Neural cell (in vitro differentiated cells): ENCODE results near the gene TRPM2. TPM values are rescaled to one million over a fixed set of nuclear protein-coding genes. Genes with fewer than 3 reads are reported as not detected.

Experiments used
- H2AFZ ChIP-seq: fragments of 200-600, 300-800 bp; sonication (generic), shearing (Covaris generic); 2 replicates; pipeline ENCODE4 v1.6.0; 2014; ENCODE audit warnings: low read depth, mild to moderate bottlenecking, antibody characterized with exemption, low read length, moderate library complexity
- H3F3A ChIP-seq: fragments of 200-600 bp; shearing (Covaris generic); 2 replicates; pipeline ENCODE4 v1.6.1; 2016; ENCODE audit warnings: mild to moderate bottlenecking, moderate library complexity, mixed read lengths, antibody characterized with exemption, low read length; ENCODE audit not compliant: insufficient read depth, poor library complexity, severe bottlenecking
- H3K27ac ChIP-seq: fragments of 200-600, 300-800 bp; sonication (generic), shearing (Covaris generic); 2 replicates; pipeline ENCODE4 v1.5.1; 2014; ENCODE audit warnings: mild to moderate bottlenecking, low read length, moderate library complexity
- H3K27me3 ChIP-seq: fragments of 300-800, 200-600 bp; sonication (generic), shearing (Covaris generic); 2 replicates; pipeline ENCODE4 v1.6.0; 2014; ENCODE audit warnings: mild to moderate bottlenecking, low read depth, low read length, moderate library complexity; ENCODE audit not compliant: insufficient read depth
- H3K36me3 ChIP-seq: fragments of 300-800, 200-600 bp; sonication (generic), shearing (Covaris generic); 2 replicates; pipeline ENCODE4 v1.5.1; 2014; ENCODE audit warnings: mild to moderate bottlenecking, antibody characterized with exemption, low read length, moderate library complexity; ENCODE audit not compliant: insufficient read depth
- H3K4me2 ChIP-seq: fragments of 300-800, 200-600 bp; sonication (generic), shearing (Covaris generic); 2 replicates; pipeline ENCODE4 v1.6.0; 2014; ENCODE audit warnings: mild to moderate bottlenecking, low read length
- H3K4me3 ChIP-seq: fragments of 300-800, 200-600 bp; sonication (generic), shearing (Covaris generic); 2 replicates; pipeline ENCODE4 v1.5.1; 2014; ENCODE audit warnings: mild to moderate bottlenecking, low read length, moderate library complexity
- H3K79me2 ChIP-seq: fragments of 200-600 bp; shearing (Covaris generic); replicated peaks from 2 replicates; pipeline ENCODE4 v1.6.0; 2014; ENCODE audit warnings: mild to moderate bottlenecking, low read length, moderate library complexity; ENCODE audit not compliant: insufficient read depth
- H3K9ac ChIP-seq: fragments of 300-800, 200-600 bp; sonication (generic), shearing (Covaris generic); 2 replicates; pipeline ENCODE4 v1.6.1; 2016; ENCODE audit warnings: mild to moderate bottlenecking, low read length, mixed read lengths
- H3K9me2 ChIP-seq: fragments of 200-600 bp; shearing (Covaris generic); 2 replicates; pipeline ENCODE4 v1.6.1; 2016; ENCODE audit warnings: mild to moderate bottlenecking, low read length, mixed read lengths; ENCODE audit not compliant: insufficient read depth
- H3K9me3 ChIP-seq: fragments of 200-600, 300-800 bp; sonication (generic), shearing (Covaris generic); 2 replicates; pipeline ENCODE4 v1.6.1; 2016; ENCODE audit warnings: mild to moderate bottlenecking, mixed run types, low read length, moderate library complexity, mixed read lengths
- H4K20me1 ChIP-seq: fragments of 200-600 bp; shearing (Covaris generic); 2 replicates; pipeline ENCODE4 v1.6.1; 2016; ENCODE audit warnings: mild to moderate bottlenecking, mixed run types; ENCODE audit not compliant: insufficient read depth
- EP300 ChIP-seq: fragments of 450-650 bp; conservative IDR thresholded peaks from 2 replicates; pipeline ENCODE4 v1.6.1; 2014; ENCODE audit warnings: antibody characterized with exemption, mild to moderate bottlenecking, moderate library complexity; ENCODE audit not compliant: poor library complexity, severe bottlenecking
- EZH2 ChIP-seq: fragments of 200-600, 300-800 bp; shearing (Covaris generic), sonication (generic); IDR thresholded peaks from 2 replicates; pipeline ENCODE4 v1.6.1; 2014; ENCODE audit warnings: antibody characterized with exemption, low read length, borderline replicate concordance, mild to moderate bottlenecking; ENCODE audit not compliant: insufficient read depth, poor library complexity, severe bottlenecking
- MXI1 ChIP-seq: fragments of 450-650 bp; conservative IDR thresholded peaks from 2 replicates; pipeline ENCODE4 v1.6.1; 2014; ENCODE audit warnings: antibody characterized with exemption, mild to moderate bottlenecking; ENCODE audit not compliant: poor library complexity, severe bottlenecking
- POLR2AphosphoS5 ChIP-seq: IDR thresholded peaks from 2 replicates; pipeline ENCODE4 v1.6.1; 2012
- RAD21 ChIP-seq: fragments of 450-650 bp; conservative IDR thresholded peaks from 2 replicates; pipeline ENCODE4 v1.6.1; 2014; ENCODE audit warnings: antibody characterized with exemption, mild to moderate bottlenecking, moderate library complexity
- SMC3 ChIP-seq: fragments of 450-650 bp; conservative IDR thresholded peaks from 2 replicates; pipeline ENCODE4 v1.6.1; 2014; ENCODE audit warnings: antibody characterized with exemption, mild to moderate bottlenecking, moderate library complexity; ENCODE audit not compliant: poor library complexity
- TAF1 ChIP-seq: IDR thresholded peaks from 2 replicates; pipeline ENCODE4 v1.6.1; 2012; ENCODE audit warnings: low read depth
- polyA plus RNA-seq: library from polyadenylated mRNA; depleted of rRNA; stranded (reverse); fragments of >200 nt; gene quantifications from 2 replicates; pipeline ENCODE4 v1.2.3, GENCODE V29; 2014
- TF ChIP-seq, protein P1 (sequence below): IDR thresholded peaks from 2 replicates; pipeline ENCODE4 v1.6.1; 2012; ENCODE audit warnings: borderline replicate concordance
- TF ChIP-seq, protein P2 (sequence below): fragments of 450-650 bp; IDR thresholded peaks from 2 replicates; pipeline ENCODE4 v1.5.1; 2014; ENCODE audit warnings: antibody characterized with exemption, mild to moderate bottlenecking, moderate library complexity; ENCODE audit not compliant: poor library complexity, severe bottlenecking

The TRPM2 gene
- polyA plus RNA-seq, 1 donor from 2014 or later: 0.14 TPM

DNA sequence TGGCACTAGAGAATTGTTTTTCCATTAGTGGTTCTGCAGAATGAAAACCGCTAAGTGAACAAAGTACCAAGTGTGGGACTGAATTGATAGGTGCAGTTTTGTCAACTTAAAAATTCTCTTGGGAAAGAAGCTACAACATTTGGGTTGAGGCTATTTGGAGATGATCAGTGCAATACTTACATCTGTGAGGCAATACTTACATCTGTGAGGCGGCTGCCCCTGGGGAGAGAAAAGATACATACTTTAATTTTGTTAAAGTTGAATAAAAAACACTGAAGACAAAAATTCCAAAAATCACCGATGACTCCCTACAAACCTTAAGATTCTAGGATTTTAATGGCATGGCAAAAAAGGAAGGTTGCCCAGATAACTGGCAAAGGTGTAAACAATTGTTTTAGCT is 16.0 kb upstream of the TRPM2 start:
- Histone ChIP-seq H3K27me3 (no peaks in the 10 kb centered on the region), H3K4me2 (no peak overlapping the region)

DNA sequence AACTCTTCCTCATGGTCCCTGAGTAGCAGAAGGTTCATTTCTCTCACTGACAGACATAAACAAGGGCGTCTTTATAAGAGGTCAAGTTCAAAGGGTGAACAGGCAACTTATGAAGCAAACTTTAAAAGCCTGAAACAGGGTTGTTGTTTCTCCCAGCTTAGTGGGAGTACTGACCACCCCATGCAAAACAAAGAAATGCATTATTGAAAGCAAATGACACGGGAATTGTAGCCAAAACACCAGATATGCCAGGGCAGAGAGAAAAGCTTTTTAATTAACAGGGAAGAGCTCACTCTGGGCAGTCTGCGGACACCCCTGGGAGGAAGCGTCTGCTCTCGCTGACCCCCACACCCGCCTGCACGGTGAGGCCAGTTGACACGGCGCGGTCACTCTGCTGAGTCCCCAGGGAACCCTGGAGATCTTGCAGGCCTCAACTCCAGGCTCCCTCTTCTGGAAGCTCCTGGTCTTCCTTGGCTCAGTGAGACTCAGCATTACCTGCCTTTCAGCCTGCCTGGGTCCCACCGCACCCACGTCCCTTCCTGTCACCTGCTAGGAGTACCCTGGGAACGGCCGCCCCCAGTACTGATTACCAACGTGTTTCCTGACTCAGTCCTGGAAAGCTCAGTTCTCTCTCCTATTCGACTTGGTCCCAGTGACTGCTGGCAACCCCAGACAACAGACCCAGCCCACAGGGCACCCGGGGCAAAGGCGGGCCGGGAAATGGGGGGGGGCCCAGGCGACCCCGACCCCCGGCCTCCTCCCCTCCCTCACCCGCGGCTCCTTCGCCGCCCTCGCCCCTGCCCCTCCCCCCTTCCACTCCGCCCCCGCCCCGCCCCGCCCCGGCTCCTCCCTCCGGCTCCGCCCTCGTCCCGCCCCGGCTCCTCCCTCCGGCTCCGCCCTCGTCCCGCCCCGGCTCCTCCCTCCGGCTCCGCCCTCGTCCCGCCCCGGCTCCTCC is 15.2 kb upstream of the TRPM2 start:
- H3K79me2 ChIP-seq: no peaks in the 10 kb centered on the region
- peak overlapping the region; percentile 67 for H3K4me3 ChIP-seq
- H3K9ac ChIP-seq: peak overlapping the region; percentile 55
- H4K20me1 ChIP-seq: no peaks in the 10 kb centered on the region
- H3K4me2 ChIP-seq: peak overlapping the region; percentile 76
- H3K27ac ChIP-seq: peak overlapping the region; percentile 39
- no peaks in the 10 kb centered on the region for H3K36me3 ChIP-seq
- no peaks in the 10 kb centered on the region for H3F3A ChIP-seq
- no peaks in the 10 kb centered on the region for H3K9me2 ChIP-seq
- peak overlapping the region; percentile 60 for H2AFZ ChIP-seq
- H3K27me3 ChIP-seq: no peaks in the 10 kb centered on the region
- no peaks in the 10 kb centered on the region for H3K9me3 ChIP-seq
- TF ChIP-seq, protein P1, sequence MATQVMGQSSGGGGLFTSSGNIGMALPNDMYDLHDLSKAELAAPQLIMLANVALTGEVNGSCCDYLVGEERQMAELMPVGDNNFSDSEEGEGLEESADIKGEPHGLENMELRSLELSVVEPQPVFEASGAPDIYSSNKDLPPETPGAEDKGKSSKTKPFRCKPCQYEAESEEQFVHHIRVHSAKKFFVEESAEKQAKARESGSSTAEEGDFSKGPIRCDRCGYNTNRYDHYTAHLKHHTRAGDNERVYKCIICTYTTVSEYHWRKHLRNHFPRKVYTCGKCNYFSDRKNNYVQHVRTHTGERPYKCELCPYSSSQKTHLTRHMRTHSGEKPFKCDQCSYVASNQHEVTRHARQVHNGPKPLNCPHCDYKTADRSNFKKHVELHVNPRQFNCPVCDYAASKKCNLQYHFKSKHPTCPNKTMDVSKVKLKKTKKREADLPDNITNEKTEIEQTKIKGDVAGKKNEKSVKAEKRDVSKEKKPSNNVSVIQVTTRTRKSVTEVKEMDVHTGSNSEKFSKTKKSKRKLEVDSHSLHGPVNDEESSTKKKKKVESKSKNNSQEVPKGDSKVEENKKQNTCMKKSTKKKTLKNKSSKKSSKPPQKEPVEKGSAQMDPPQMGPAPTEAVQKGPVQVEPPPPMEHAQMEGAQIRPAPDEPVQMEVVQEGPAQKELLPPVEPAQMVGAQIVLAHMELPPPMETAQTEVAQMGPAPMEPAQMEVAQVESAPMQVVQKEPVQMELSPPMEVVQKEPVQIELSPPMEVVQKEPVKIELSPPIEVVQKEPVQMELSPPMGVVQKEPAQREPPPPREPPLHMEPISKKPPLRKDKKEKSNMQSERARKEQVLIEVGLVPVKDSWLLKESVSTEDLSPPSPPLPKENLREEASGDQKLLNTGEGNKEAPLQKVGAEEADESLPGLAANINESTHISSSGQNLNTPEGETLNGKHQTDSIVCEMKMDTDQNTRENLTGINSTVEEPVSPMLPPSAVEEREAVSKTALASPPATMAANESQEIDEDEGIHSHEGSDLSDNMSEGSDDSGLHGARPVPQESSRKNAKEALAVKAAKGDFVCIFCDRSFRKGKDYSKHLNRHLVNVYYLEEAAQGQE: no peak
- no peak for TF ChIP-seq POLR2AphosphoS5
- TF ChIP-seq TAF1: no peak
- peak; percentile 39 for TF ChIP-seq MXI1
- TF ChIP-seq SMC3: peak; percentile 62
- TF ChIP-seq, protein P2, sequence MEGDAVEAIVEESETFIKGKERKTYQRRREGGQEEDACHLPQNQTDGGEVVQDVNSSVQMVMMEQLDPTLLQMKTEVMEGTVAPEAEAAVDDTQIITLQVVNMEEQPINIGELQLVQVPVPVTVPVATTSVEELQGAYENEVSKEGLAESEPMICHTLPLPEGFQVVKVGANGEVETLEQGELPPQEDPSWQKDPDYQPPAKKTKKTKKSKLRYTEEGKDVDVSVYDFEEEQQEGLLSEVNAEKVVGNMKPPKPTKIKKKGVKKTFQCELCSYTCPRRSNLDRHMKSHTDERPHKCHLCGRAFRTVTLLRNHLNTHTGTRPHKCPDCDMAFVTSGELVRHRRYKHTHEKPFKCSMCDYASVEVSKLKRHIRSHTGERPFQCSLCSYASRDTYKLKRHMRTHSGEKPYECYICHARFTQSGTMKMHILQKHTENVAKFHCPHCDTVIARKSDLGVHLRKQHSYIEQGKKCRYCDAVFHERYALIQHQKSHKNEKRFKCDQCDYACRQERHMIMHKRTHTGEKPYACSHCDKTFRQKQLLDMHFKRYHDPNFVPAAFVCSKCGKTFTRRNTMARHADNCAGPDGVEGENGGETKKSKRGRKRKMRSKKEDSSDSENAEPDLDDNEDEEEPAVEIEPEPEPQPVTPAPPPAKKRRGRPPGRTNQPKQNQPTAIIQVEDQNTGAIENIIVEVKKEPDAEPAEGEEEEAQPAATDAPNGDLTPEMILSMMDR: peak; percentile 54
- TF ChIP-seq EP300: no peak
- TF ChIP-seq EZH2: no peak

More for the DNA sequence above, 16.0 kb upstream of the TRPM2 start:
- no peaks in the 10 kb centered on the region for H3K36me3 ChIP-seq
- H3K79me2 ChIP-seq: no peaks in the 10 kb centered on the region
- H3K9me2 ChIP-seq: no peaks in the 10 kb centered on the region
- TF ChIP-seq RAD21: no peak
- TF ChIP-seq, protein P2: no peak
- TF ChIP-seq MXI1: no peak
- TF ChIP-seq POLR2AphosphoS5: no peak
- TF ChIP-seq, protein P1: no peak
- no peak for TF ChIP-seq EZH2
- no peak for TF ChIP-seq SMC3
- TF ChIP-seq EP300: no peak
- TF ChIP-seq TAF1: no peak
- H2AFZ ChIP-seq: no peak overlapping the region
- H3K27ac ChIP-seq: no peak overlapping the region
- H3K9me3 ChIP-seq: no peaks in the 10 kb centered on the region
- no peak overlapping the region for H3K4me3 ChIP-seq
- no peak overlapping the region for H3K9ac ChIP-seq
- H3F3A ChIP-seq: no peaks in the 10 kb centered on the region
- H4K20me1 ChIP-seq: no peaks in the 10 kb centered on the region
